OCI-LY1 (cell line): ENCODE results near the gene ESPL1.

Source experiments
- CTCF ChIP-seq: fragments of 200-600 bp; sonication (generic), shearing (Covaris generic); IDR thresholded peaks from 2 replicates; pipeline ENCODE4 v1.5.1; 2017; ENCODE audit warnings: mild to moderate bottlenecking, antibody characterized with exemption, low read length, moderate library complexity, mixed read lengths
- EZH2 ChIP-seq: fragments of 200-600 bp; sonication (generic), shearing (Covaris generic); IDR thresholded peaks from 2 replicates; pipeline ENCODE4 v1.8.0; 2017; ENCODE audit warnings: borderline replicate concordance, mixed run types, mild to moderate bottlenecking, antibody characterized with exemption, low read length, moderate library complexity, mixed read lengths

- no peak for TF ChIP-seq CTCF
- no peak for TF ChIP-seq EZH2
These were observed 13.1 kb upstream of the ESPL1 start for GRCh38 chr12:53254816-53255545.
